ENCODE results near the gene ARHGEF12.

- TF ChIP-seq RAD21 (IDR thresholded peaks at IDR 0.05; ENCODE audit: insufficient read depth, low read depth, low read length) (no peak), CTCF (IDR thresholded peaks at IDR 0.05 in 2 of 3, conservative IDR thresholded peaks at IDR 0.05 in 1 of 3; ENCODE audit: control insufficient read depth in 2 of 3, extremely low read depth in 1 of 3, insufficient read depth in 1 of 3, low read depth in 3 of 3, low read length in 3 of 3) (no peak), RFX5 (IDR thresholded peaks at IDR 0.05; ENCODE audit: low read depth, low read length) (no peak), SP1 (IDR thresholded peaks at IDR 0.05; ENCODE audit: low read depth, low read length) (no peak), HDAC2 (IDR thresholded peaks at IDR 0.05) (no peak), PBX3 (IDR thresholded peaks at IDR 0.05; ENCODE audit: insufficient replicate concordance, low read depth, low read length) (no peak), ZNF24 (IDR thresholded peaks at IDR 0.05) (no peak), TCF12 (IDR thresholded peaks at IDR 0.05; ENCODE audit: low read depth, low read length) (no peak), YY1 (IDR thresholded peaks at IDR 0.05; ENCODE audit: low read depth, low read length) (no peak), POLR2A (IDR thresholded peaks at IDR 0.05; ENCODE audit: low read depth, low read length) (no peak), STAT3 (IDR thresholded peaks at IDR 0.05; ENCODE audit: low read depth, low read length) (no peak)
These were observed 53.7 kb downstream of the ARHGEF12 start for GRCh38 chr11:120389693-120390584.
